ENCODE data around the gene CERK. TPM values are rescaled to one million over a fixed set of nuclear protein-coding genes. Genes with fewer than 3 reads are reported as not detected.

Gene CERK
- total and polyA plus RNA-seq, 2 of the 13 experiments (the other 11 are each of a cell fraction or from before 2014, with no cell fraction given): 40.3 to 41.9 TPM

DNA sequence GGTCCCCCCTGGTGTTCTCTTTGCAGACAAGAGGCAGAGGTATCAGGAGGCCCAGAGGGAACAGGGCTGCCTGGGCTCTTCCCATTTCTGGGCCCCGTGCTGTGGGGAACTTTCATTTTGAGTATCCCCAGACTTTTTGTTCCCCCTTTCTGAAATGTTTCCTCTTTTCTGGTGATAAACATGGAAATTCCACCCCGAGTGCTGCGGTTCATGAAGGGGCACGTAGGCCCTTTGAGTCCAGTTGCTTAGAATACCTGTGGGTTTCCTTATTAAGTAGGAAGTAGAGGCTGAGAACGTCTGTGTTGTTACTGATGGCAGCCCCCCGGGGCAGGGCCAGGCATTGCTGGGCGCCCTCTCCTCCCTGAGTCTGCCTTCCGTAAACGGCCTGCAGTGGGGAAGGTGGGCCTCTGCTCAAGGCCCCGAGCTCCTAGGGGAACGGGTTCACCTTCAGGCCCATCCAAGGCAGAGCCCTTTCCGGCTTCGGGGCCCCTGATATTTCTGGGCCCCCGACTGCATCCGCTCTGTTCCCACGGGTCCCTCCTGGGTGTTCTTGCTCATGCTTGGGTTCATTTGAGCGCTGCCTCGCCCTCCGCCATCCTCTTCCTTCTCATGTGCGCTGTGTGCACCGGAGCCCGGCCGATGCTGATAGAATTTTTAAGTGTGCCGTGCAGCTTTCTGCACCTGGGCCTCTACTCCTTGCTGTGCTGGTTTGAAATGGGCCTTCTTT lies 36.4 kb upstream of the CERK start:
- H3K9me3 ChIP-seq (ENCODE audit: low read length): no peaks in the 10 kb centered on the region
- H3K36me3 ChIP-seq (replicated peaks in 1 of 2; ENCODE audit: control insufficient read depth in 1 of 2, insufficient read depth in 2 of 2, low read length in 2 of 2): peaks cover 0 to 2% of the 10 kb centered on the region in 2 experiments; a peak in 1 of 5 replicates
- no peak for FAIRE-seq
- CTCF ChIA-PET (ENCODE audit: low intra/inter-chr PET ratio, low total read pairs): interaction anchor here (0.9 kb wide), 1 partner anchor 25 kb away, joined by 3 read pairs; no protein-coding TSS in a partner anchor
- H3K9ac ChIP-seq (ENCODE audit: insufficient read depth, low read depth, low read length): peak overlapping the region; percentile 79
- H4K20me1 ChIP-seq (ENCODE audit: insufficient read depth, low read length): peaks cover 17% of the 10 kb centered on the region; the same call in 1 of the 2 replicates
- in situ Hi-C loops (cut with HindIII; ENCODE audit: extremely low pct_ligation_motif_present, low pct_unique_long_range_greater_than_20kb): no loop called here
- BruUV-seq (replicated peaks): TSS peak; percentile 54
- ATAC-seq: peak; percentile 48
- 8% methylated on average over 16 of the region's 24 CpGs for WGBS (ENCODE audit: low lambda C conversion rate)
- peak overlapping the region; percentile 90 for H3K4me2 ChIP-seq (ENCODE audit: low read depth, low read length)
- peaks cover 64% of the 10 kb centered on the region for H3K79me2 ChIP-seq (ENCODE audit: insufficient read depth, low read length)
- peaks cover 46% of the 10 kb centered on the region for H3K4me1 ChIP-seq (ENCODE audit: insufficient read depth, low read length)
- intact Hi-C loops (cut with micrococcal nuclease; ENCODE audit: unreplicated experiment): loop anchor here (2.0 kb wide), 2 partner anchors 16 to 24 kb away; no protein-coding TSS in a partner anchor
- H2AFZ ChIP-seq (ENCODE audit: low read length): no peak overlapping the region
- H3K27me3 ChIP-seq (ENCODE audit: control insufficient read depth in 1 of 2, insufficient read depth in 2 of 2, low read length in 2 of 2): no peaks in the 10 kb centered on the region
- H3K27ac ChIP-seq (ENCODE audit: extremely low read length, insufficient read depth, low read length): peak overlapping the region; percentile 82
- DNase-seq (ENCODE audit: low spot score): no peak
- POLR2A ChIA-PET: interaction anchor here (0.9 to 4.8 kb wide), 14 partner anchors 10 to 211 kb away, joined by 3 to 144 read pairs (median 8); partner anchors contain the start of gene TBC1D22A
- H3K4me3 ChIP-seq (replicated peaks in 1 of 3; ENCODE audit: insufficient read depth in 1 of 3, low read depth in 2 of 3, low read length in 3 of 3): peak overlapping the region; percentile 58 to 77 (median 64)
- TF ChIP-seq RCOR2 (CRISPR knock-in tag; IDR thresholded peaks at IDR 0.05) (no peak), ZNF136 (CRISPR knock-in tag; IDR thresholded peaks at IDR 0.05; ENCODE audit: low read depth) (no peak), NFYB (CRISPR knock-in tag; IDR thresholded peaks at IDR 0.05) (no peak), ZBTB7B (CRISPR knock-in tag; IDR thresholded peaks at IDR 0.05) (peak; percentile 19; the same call in 1 of the 2 replicates), ZNF501 (CRISPR knock-in tag; IDR thresholded peaks at IDR 0.05) (no peak), PHF8 (CRISPR knock-in tag; IDR thresholded peaks at IDR 0.05) (peak; percentile 25; the same call in 1 of the 2 replicates), AGO2 (optimal IDR thresholded peaks at IDR 0.05; ENCODE audit: low read depth, low read length) (peak; percentile 63), ZNF615 (CRISPR knock-in tag; IDR thresholded peaks at IDR 0.05; ENCODE audit: borderline replicate concordance) (0 out of 2 replicates have a peak, but pooled peaks have one; percentile 6), ZNF644 (CRISPR knock-in tag; IDR thresholded peaks at IDR 0.05; ENCODE audit: low read depth) (no peak), NPAS2 (CRISPR knock-in tag; IDR thresholded peaks at IDR 0.05; ENCODE audit: borderline replicate concordance) (no peak), ZNF556 (CRISPR knock-in tag; IDR thresholded peaks at IDR 0.05; ENCODE audit: borderline replicate concordance) (no peak; the same call in 1 of the 2 replicates), ETV5 (CRISPR knock-in tag; IDR thresholded peaks at IDR 0.05; ENCODE audit: borderline replicate concordance) (0 out of 2 replicates have a peak, but pooled peaks have one; percentile 24), ZFY (CRISPR knock-in tag; IDR thresholded peaks at IDR 0.05) (peak; percentile 56)
- TF ChIP-seq, protein P1, sequence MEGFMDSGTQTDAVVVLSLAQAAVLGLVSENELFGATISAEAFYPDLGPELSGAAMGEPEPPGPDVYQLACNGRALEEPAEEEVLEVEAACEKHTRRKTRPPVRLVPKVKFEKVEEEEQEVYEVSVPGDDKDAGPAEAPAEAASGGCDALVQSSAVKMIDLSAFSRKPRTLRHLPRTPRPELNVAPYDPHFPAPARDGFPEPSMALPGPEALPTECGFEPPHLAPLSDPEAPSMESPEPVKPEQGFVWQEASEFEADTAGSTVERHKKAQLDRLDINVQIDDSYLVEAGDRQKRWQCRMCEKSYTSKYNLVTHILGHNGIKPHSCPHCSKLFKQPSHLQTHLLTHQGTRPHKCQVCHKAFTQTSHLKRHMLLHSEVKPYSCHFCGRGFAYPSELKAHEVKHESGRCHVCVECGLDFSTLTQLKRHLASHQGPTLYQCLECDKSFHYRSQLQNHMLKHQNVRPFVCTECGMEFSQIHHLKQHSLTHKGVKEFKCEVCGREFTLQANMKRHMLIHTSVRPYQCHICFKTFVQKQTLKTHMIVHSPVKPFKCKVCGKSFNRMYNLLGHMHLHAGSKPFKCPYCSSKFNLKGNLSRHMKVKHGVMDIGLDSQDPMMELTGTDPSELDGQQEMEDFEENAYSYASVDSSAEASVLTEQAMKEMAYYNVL (CRISPR knock-in tag; IDR thresholded peaks at IDR 0.05; ENCODE audit: borderline replicate concordance): 0 out of 2 replicates have a peak, but pooled peaks have one; percentile 5
- TF ChIP-seq, protein P2, sequence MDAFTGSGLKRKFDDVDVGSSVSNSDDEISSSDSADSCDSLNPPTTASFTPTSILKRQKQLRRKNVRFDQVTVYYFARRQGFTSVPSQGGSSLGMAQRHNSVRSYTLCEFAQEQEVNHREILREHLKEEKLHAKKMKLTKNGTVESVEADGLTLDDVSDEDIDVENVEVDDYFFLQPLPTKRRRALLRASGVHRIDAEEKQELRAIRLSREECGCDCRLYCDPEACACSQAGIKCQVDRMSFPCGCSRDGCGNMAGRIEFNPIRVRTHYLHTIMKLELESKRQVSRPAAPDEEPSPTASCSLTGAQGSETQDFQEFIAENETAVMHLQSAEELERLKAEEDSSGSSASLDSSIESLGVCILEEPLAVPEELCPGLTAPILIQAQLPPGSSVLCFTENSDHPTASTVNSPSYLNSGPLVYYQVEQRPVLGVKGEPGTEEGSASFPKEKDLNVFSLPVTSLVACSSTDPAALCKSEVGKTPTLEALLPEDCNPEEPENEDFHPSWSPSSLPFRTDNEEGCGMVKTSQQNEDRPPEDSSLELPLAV (CRISPR knock-in tag; conservative IDR thresholded peaks at IDR 0.05; ENCODE audit: low read depth): no peak
- TF ChIP-seq, protein P3, sequence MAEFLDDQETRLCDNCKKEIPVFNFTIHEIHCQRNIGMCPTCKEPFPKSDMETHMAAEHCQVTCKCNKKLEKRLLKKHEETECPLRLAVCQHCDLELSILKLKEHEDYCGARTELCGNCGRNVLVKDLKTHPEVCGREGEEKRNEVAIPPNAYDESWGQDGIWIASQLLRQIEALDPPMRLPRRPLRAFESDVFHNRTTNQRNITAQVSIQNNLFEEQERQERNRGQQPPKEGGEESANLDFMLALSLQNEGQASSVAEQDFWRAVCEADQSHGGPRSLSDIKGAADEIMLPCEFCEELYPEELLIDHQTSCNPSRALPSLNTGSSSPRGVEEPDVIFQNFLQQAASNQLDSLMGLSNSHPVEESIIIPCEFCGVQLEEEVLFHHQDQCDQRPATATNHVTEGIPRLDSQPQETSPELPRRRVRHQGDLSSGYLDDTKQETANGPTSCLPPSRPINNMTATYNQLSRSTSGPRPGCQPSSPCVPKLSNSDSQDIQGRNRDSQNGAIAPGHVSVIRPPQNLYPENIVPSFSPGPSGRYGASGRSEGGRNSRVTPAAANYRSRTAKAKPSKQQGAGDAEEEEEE (CRISPR knock-in tag; IDR thresholded peaks at IDR 0.05; ENCODE audit: borderline replicate concordance): 0 out of 2 replicates have a peak, but pooled peaks have one; percentile 45

Measured in HepG2 (cell line).